Panc1 (cell line): ENCODE measurements around the gene SLC22A23. TPM values are rescaled to one million over a fixed set of nuclear protein-coding genes. Genes with fewer than 3 reads are reported as not detected.

ENCODE experiments used
- ATAC-seq: fragments of 200-7000 bp; cut with Tn5 transposase; 2 replicates; pipeline ENCODE4 v1.9.1; 2020; ENCODE audit warnings: mild to moderate bottlenecking, moderate library complexity
- BruUV-seq: library from RNA; stranded (reverse); fragments of 400-500 nt; replicated peaks from 2 replicates; lab custom pipeline; 2021; lab: Mats Ljungman, UMichigan
- CTCF ChIA-PET: fragments of 300-600 bp; sonication (Branson Sonifier 250); formaldehyde crosslinking; loops from one replicate; lab custom pipeline; 2022; ENCODE audit warnings: antibody characterized with exemption; lab: Charles Lee
- POLR2A ChIA-PET: fragments of 300-600 bp; sonication (Branson Sonifier 250); formaldehyde crosslinking; loops from one replicate; lab custom pipeline; 2022; ENCODE audit warnings: antibody characterized with exemption; lab: Charles Lee
- DNase-seq: peaks from one replicate; pipeline ENCODE4 v3.0.0-alpha.2; 2010; ENCODE audit warnings: low read depth, low spot score
- H3K27ac ChIP-seq: 2 replicates; pipeline ENCODE4 v1.5.1; 2011; ENCODE audit warnings: mild to moderate bottlenecking, low read length, inconsistent platforms
- H3K27me3 ChIP-seq: fragments of 200-500 bp; sonication (Bioruptor generic); 2 replicates; pipeline ENCODE4 v1.6.0; 2014; ENCODE audit warnings: low read length, inconsistent platforms; ENCODE audit not compliant: control insufficient read depth, insufficient read depth
- H3K36me3 ChIP-seq: fragments of 200-500 bp; sonication (Bioruptor generic); 2 replicates; pipeline ENCODE4 v1.5.1; 2014; ENCODE audit warnings: inconsistent platforms, mild to moderate bottlenecking, low read length, moderate library complexity; ENCODE audit not compliant: control insufficient read depth, insufficient read depth
- H3K4me1 ChIP-seq: 2 replicates; pipeline ENCODE4 v1.5.1; 2011; ENCODE audit warnings: inconsistent platforms, mild to moderate bottlenecking, low read length, moderate library complexity; ENCODE audit not compliant: control insufficient read depth, insufficient read depth
- H3K4me3 ChIP-seq, 2 experiments: 2 replicates each; pipeline ENCODE4 v1.5.1; 2011 to 2012; ENCODE audit warnings: low read depth in 2 of 2, low read length in 2 of 2, mild to moderate bottlenecking in 2 of 2, inconsistent platforms in 1 of 2, moderate library complexity in 1 of 2
- H3K9me3 ChIP-seq: fragments of 200-500 bp; sonication (Bioruptor generic); 2 replicates; pipeline ENCODE4 v1.5.1; 2014; ENCODE audit warnings: low read depth, mild to moderate bottlenecking, inconsistent platforms, low read length, moderate library complexity; ENCODE audit not compliant: control insufficient read depth, insufficient read depth
- CTCF ChIP-seq: fragments of 450-650 bp; IDR thresholded peaks from 2 replicates; pipeline ENCODE4 v1.5.1; 2017; ENCODE audit warnings: mild to moderate bottlenecking
- POLR2AphosphoS5 ChIP-seq: IDR thresholded peaks from 2 replicates; pipeline ENCODE4 v1.6.1; 2012; ENCODE audit warnings: mild to moderate bottlenecking, low read depth, low read length, moderate library complexity
- REST ChIP-seq, 2 experiments: IDR thresholded peaks; 2 replicates each; pipeline ENCODE4 v1.6.1; 2011 to 2012; ENCODE audit warnings: low read depth in 2 of 2, control low read depth in 1 of 2, low read length in 1 of 2, mild to moderate bottlenecking in 1 of 2, moderate library complexity in 1 of 2; ENCODE audit not compliant: insufficient read depth in 1 of 2
- SIN3A ChIP-seq: IDR thresholded peaks from 2 replicates; pipeline ENCODE4 v1.6.1; 2012; ENCODE audit warnings: low read depth, mild to moderate bottlenecking, low read length, moderate library complexity, borderline replicate concordance; ENCODE audit not compliant: insufficient read depth
- TCF7L2 ChIP-seq: IDR thresholded peaks from 2 replicates; pipeline ENCODE4 v1.6.1; 2011; ENCODE audit warnings: mild to moderate bottlenecking, low read depth, low read length, inconsistent platforms
- in situ Hi-C: cut with HindIII; loops from 2 replicates; pipeline ENCODE4 v1.10.0; 2016; ENCODE audit warnings: low sequenced_read_pairs, low pct_unique_long_range_greater_than_20kb
- intact Hi-C: fragments of 100-400 bp; cut with micrococcal nuclease; formaldehyde crosslinking; loops from one replicate; pipeline ENCODE4 v1.10.0; 2022; ENCODE audit not compliant: unreplicated experiment
- total RNA-seq: library from RNA; stranded (reverse); gene quantifications from one replicate; pipeline ENCODE4 v1.2.1, GENCODE V29; 2021; ENCODE audit not compliant: unreplicated experiment

The SLC22A23 gene
- total RNA-seq, 1 experiment from 2014 or later: 4.5 TPM

- Histone ChIP-seq H3K27me3 (peaks cover 4% of the 10 kb centered on the region; the same call in 1 of the 2 replicates), H3K4me1 (peaks cover 3% of the 10 kb centered on the region; the same call in 1 of the 2 replicates), H3K36me3 (no peaks in the 10 kb centered on the region), H3K9me3 (no peaks in the 10 kb centered on the region), H3K27ac (no peak overlapping the region), H3K4me3 (no peak overlapping the region)
- no TSS peak for BruUV-seq
- intact Hi-C loops: loop anchor here (10.0 kb wide), 2 partner anchors 155 to 285 kb away; no protein-coding TSS in a partner anchor
- DNase-seq: no peak
- TF ChIP-seq REST (IDR thresholded peaks at IDR 0.05; ENCODE audit: insufficient read depth in 1 of 2, low read depth in 2 of 2, low read length in 1 of 2) (no peak), POLR2AphosphoS5 (no peak), SIN3A (no peak), TCF7L2 (no peak), CTCF (no peak)
- in situ Hi-C loops: no loop called here
- POLR2A ChIA-PET: no interaction called here
- ATAC-seq: no peak
- CTCF ChIA-PET: no interaction called here
Observed at GRCh38 chr6:3449750-3450305, 7.0 kb downstream of the SLC22A23 start.

- ChIA-PET CTCF (no interaction called here), POLR2A (no interaction called here)
- intact Hi-C loops: no loop called here
- BruUV-seq: no TSS peak
- H3K36me3 ChIP-seq: no peaks in the 10 kb centered on the region
- no peak for TF ChIP-seq SIN3A
- no peak for TF ChIP-seq POLR2AphosphoS5
- no peak for TF ChIP-seq TCF7L2
- TF ChIP-seq REST (IDR thresholded peaks at IDR 0.05; ENCODE audit: insufficient read depth in 1 of 2, low read depth in 2 of 2, low read length in 1 of 2): no peak
- TF ChIP-seq CTCF: no peak
- no peaks in the 10 kb centered on the region for H3K4me1 ChIP-seq
- H3K27ac ChIP-seq: no peak overlapping the region
- DNase-seq (no peak), ATAC-seq (no peak)
- H3K9me3 ChIP-seq: no peaks in the 10 kb centered on the region
- in situ Hi-C loops: no loop called here
- no peak overlapping the region for H3K4me3 ChIP-seq
- no peaks in the 10 kb centered on the region for H3K27me3 ChIP-seq
Observed at GRCh38 chr6:3449321-3449720, 7.5 kb downstream of the SLC22A23 start.
